ENCODE data around the gene PTBP2.

PTBP2 gene, protein sequence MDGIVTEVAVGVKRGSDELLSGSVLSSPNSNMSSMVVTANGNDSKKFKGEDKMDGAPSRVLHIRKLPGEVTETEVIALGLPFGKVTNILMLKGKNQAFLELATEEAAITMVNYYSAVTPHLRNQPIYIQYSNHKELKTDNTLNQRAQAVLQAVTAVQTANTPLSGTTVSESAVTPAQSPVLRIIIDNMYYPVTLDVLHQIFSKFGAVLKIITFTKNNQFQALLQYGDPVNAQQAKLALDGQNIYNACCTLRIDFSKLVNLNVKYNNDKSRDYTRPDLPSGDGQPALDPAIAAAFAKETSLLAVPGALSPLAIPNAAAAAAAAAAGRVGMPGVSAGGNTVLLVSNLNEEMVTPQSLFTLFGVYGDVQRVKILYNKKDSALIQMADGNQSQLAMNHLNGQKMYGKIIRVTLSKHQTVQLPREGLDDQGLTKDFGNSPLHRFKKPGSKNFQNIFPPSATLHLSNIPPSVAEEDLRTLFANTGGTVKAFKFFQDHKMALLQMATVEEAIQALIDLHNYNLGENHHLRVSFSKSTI

GRCh38 chr1:96721416-96722160 is at the start of gene PTBP2:
TSS of gene PTBP2 (plus strand) at chr1:96721784. CDS start at chr1:96721865, 81 bp downstream.
- H3K4me1 ChIP-seq (ENCODE audit: control insufficient read depth, insufficient read depth, low read length): peaks cover 5% of the 10 kb centered on the region
- H3K9me3 ChIP-seq (ENCODE audit: control insufficient read depth, insufficient read depth, low read length): no peaks in the 10 kb centered on the region
- H3K4me3 ChIP-seq (ENCODE audit: low read depth, low read length): peak within 1 kb of the TSS; percentile 94
- peaks cover 3% of the 10 kb centered on the region for H3K36me3 ChIP-seq (ENCODE audit: control insufficient read depth, insufficient read depth, low read length)
- peak within 1 kb of the TSS; percentile 98 for H3K9ac ChIP-seq (ENCODE audit: low read depth, low read length)
- no peaks in the 10 kb centered on the region for H3K27me3 ChIP-seq (ENCODE audit: control insufficient read depth, insufficient read depth, low read length)

- H3K4me3 ChIP-seq (ENCODE audit: low read depth, low read length): no peak overlapping the region
- no peaks in the 10 kb centered on the region for H3K36me3 ChIP-seq (ENCODE audit: control insufficient read depth, insufficient read depth, low read length)
- no peaks in the 10 kb centered on the region for H3K27me3 ChIP-seq (ENCODE audit: control insufficient read depth, insufficient read depth, low read length)
- H3K4me1 ChIP-seq (ENCODE audit: control insufficient read depth, insufficient read depth, low read length): no peaks in the 10 kb centered on the region
- no peak overlapping the region for H3K9ac ChIP-seq (ENCODE audit: low read depth, low read length)
- H3K9me3 ChIP-seq (ENCODE audit: control insufficient read depth, insufficient read depth, low read length): no peaks in the 10 kb centered on the region
Measured at GRCh38 chr1:96674915-96675314, 46.7 kb upstream of the PTBP2 start.

DNA sequence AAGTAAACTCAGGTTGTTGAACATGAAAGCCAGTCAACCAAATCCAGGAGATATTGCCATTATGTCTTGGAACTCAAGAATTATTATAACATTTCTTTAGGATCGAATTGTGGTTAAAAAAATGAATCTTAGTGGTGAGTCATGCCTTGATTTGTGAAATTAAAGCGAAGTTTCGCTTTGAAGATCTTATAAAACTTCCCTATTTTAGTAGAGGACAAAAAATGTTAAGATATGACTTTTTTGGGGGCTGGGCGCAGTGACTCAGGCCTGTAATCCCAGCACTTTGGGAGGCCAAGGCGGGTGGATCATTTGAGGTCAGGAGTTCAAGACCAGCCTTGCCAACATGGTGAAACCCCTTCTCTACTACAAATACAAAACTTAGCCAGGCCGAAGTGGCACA is 39.5 kb upstream of the PTBP2 start:
- Histone ChIP-seq H3K9ac (ENCODE audit: low read depth, low read length) (no peak overlapping the region), H3K36me3 (ENCODE audit: control insufficient read depth, insufficient read depth, low read length) (no peaks in the 10 kb centered on the region), H3K9me3 (ENCODE audit: control insufficient read depth, insufficient read depth, low read length) (no peaks in the 10 kb centered on the region), H3K4me1 (ENCODE audit: control insufficient read depth, insufficient read depth, low read length) (no peaks in the 10 kb centered on the region), H3K27me3 (ENCODE audit: control insufficient read depth, insufficient read depth, low read length) (no peaks in the 10 kb centered on the region), H3K4me3 (ENCODE audit: low read depth, low read length) (no peak overlapping the region)

DNA sequence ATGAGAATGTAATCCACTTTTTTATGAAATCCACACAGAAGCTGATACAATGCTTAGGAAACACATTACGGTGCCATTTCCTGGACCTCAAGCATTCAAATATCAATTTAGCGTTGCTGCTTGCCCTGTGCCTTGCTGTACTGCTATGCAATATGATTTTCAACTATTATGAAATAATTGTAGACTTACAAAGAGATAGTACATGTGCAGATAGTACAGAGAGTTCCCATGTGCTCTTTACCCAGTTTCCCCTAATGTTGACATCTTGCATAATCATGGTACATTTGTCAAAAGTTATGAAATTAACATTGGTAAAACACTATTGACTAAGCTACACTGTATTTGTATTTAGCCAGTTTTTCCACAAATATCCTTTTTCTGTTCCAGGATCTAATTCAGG is 37.7 kb upstream of the PTBP2 start:
- Histone ChIP-seq H3K4me1 (ENCODE audit: control insufficient read depth, insufficient read depth, low read length) (no peaks in the 10 kb centered on the region), H3K9me3 (ENCODE audit: control insufficient read depth, insufficient read depth, low read length) (no peaks in the 10 kb centered on the region), H3K36me3 (ENCODE audit: control insufficient read depth, insufficient read depth, low read length) (no peaks in the 10 kb centered on the region), H3K27me3 (ENCODE audit: control insufficient read depth, insufficient read depth, low read length) (no peaks in the 10 kb centered on the region), H3K9ac (ENCODE audit: low read depth, low read length) (no peak overlapping the region), H3K4me3 (ENCODE audit: low read depth, low read length) (no peak overlapping the region)

DNA sequence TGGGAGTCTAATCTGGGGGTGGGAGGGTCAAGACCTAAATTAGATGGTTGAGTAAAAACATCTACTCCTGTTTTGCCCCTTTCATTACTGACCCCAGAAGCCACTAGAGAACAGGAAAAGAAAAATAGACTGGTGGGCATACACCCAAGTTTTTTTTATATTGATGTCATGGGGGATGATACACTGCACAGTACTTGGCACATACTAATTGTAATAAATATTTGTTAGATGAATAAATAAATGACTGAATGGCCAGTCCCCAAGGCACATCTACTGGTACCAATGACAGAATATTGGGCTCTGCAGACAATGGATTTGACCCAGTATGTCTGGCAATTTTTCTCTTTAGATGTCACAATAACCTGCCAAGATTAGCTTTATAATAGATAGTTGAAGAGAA is 36.8 kb upstream of the PTBP2 start:
- Histone ChIP-seq H3K9ac (ENCODE audit: low read depth, low read length) (no peak overlapping the region), H3K4me3 (ENCODE audit: low read depth, low read length) (no peak overlapping the region), H3K36me3 (ENCODE audit: control insufficient read depth, insufficient read depth, low read length) (no peaks in the 10 kb centered on the region), H3K27me3 (ENCODE audit: control insufficient read depth, insufficient read depth, low read length) (no peaks in the 10 kb centered on the region), H3K9me3 (ENCODE audit: control insufficient read depth, insufficient read depth, low read length) (no peaks in the 10 kb centered on the region), H3K4me1 (ENCODE audit: control insufficient read depth, insufficient read depth, low read length) (no peaks in the 10 kb centered on the region)

DNA sequence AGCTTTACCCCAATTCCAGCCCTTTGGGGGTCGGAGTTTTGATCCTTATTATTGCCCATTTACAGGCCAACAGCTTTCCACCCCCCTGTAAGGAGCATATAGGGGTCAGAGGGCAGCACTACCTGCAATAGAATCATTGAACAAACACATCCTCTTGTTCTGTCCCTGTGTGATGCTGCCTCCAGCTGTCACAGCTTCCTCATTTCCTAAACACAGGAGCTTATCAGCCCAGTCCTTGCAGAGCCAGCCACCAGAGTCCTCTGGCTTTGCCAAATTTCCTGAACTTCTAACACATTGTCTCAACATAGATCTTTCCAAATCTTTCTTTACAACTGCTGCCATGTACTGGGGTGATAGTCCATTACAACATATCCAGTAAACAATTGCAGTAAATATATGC is 32.8 kb upstream of the PTBP2 start:
- H3K4me1 ChIP-seq (ENCODE audit: control insufficient read depth, insufficient read depth, low read length): no peaks in the 10 kb centered on the region
- H3K27me3 ChIP-seq (ENCODE audit: control insufficient read depth, insufficient read depth, low read length): no peaks in the 10 kb centered on the region
- no peak overlapping the region for H3K9ac ChIP-seq (ENCODE audit: low read depth, low read length)
- H3K36me3 ChIP-seq (ENCODE audit: control insufficient read depth, insufficient read depth, low read length): no peaks in the 10 kb centered on the region
- H3K4me3 ChIP-seq (ENCODE audit: low read depth, low read length): no peak overlapping the region
- H3K9me3 ChIP-seq (ENCODE audit: control insufficient read depth, insufficient read depth, low read length): no peaks in the 10 kb centered on the region

DNA sequence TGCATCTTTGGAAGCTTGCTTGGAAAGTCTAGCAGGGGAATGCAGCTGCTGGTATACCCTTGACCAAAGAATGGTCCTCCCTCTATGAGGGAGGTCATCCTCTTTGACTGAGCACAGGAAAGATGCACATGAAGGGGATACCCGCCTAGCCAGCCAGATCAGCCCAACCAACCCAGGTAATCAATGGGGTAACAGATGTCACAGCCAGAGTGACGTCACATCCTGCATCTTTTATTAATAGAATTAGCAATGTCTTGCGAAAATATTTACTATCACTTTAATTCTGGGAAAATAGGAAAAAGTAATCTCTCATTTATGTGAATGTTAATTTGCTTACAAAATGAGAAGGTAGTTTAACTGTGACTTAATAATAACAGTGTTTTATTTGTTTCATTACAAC is 25.6 kb upstream of the PTBP2 start:
- H3K36me3 ChIP-seq (ENCODE audit: control insufficient read depth, insufficient read depth, low read length): no peaks in the 10 kb centered on the region
- H3K9ac ChIP-seq (ENCODE audit: low read depth, low read length): no peak overlapping the region
- no peaks in the 10 kb centered on the region for H3K27me3 ChIP-seq (ENCODE audit: control insufficient read depth, insufficient read depth, low read length)
- H3K4me3 ChIP-seq (ENCODE audit: low read depth, low read length): no peak overlapping the region
- no peaks in the 10 kb centered on the region for H3K4me1 ChIP-seq (ENCODE audit: control insufficient read depth, insufficient read depth, low read length)
- no peaks in the 10 kb centered on the region for H3K9me3 ChIP-seq (ENCODE audit: control insufficient read depth, insufficient read depth, low read length)

DNA sequence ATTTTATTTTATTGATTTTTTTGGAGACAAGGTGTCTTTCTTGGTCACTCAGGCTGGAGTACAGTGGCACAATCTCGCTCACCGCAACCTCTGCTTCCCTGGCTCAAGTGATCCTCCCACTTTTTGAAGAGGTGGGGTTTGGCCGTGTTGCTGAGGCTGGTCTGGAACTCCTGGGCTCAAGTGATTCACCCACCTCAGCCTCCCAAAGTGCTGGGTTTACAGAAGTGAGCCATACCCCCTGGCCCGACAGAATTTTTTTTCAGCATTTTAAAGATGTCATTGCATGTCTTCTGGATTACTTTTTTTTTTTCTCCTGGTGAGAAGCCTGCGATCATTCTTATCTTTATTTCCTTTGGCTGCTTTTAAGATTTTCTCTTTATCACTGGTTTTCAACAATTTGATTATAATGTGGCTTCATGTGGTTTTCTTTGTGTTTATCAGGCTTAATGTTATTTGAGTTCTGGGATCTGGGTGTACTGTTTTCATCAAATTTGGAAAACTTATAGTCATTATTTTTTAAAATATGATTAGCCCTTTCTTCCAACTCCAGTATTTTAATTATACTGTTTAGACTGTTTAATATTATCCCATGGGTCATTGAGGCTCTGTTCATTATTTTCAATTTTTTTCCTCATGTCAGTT is 23.1 kb upstream of the PTBP2 start:
- no peaks in the 10 kb centered on the region for H3K27me3 ChIP-seq (ENCODE audit: control insufficient read depth, insufficient read depth, low read length)
- H3K9me3 ChIP-seq (ENCODE audit: control insufficient read depth, insufficient read depth, low read length): no peaks in the 10 kb centered on the region
- no peak overlapping the region for H3K4me3 ChIP-seq (ENCODE audit: low read depth, low read length)
- H3K36me3 ChIP-seq (ENCODE audit: control insufficient read depth, insufficient read depth, low read length): no peaks in the 10 kb centered on the region
- no peaks in the 10 kb centered on the region for H3K4me1 ChIP-seq (ENCODE audit: control insufficient read depth, insufficient read depth, low read length)
- H3K9ac ChIP-seq (ENCODE audit: low read depth, low read length): no peak overlapping the region

DNA sequence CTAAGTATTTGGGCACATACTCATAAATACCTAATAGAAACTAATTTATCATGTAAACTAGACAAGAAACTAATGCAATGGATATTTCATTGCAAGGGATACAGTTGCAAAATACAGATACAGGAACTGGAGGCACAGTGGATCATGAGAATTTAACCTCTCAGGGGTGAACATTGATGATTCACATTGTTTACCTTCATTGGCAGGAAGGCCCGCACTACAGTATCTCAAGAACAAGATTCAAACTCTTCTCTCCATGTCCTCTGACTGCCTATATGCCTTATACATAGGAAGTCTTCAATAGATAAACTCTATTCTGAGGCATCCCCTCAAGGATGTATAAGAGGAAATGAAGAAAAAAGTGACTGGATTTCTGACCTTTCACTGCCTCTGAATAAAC is 18.4 kb upstream of the PTBP2 start:
- no peak overlapping the region for H3K9ac ChIP-seq (ENCODE audit: low read depth, low read length)
- no peaks in the 10 kb centered on the region for H3K36me3 ChIP-seq (ENCODE audit: control insufficient read depth, insufficient read depth, low read length)
- no peaks in the 10 kb centered on the region for H3K9me3 ChIP-seq (ENCODE audit: control insufficient read depth, insufficient read depth, low read length)
- H3K4me3 ChIP-seq (ENCODE audit: low read depth, low read length): no peak overlapping the region
- no peaks in the 10 kb centered on the region for H3K4me1 ChIP-seq (ENCODE audit: control insufficient read depth, insufficient read depth, low read length)
- no peaks in the 10 kb centered on the region for H3K27me3 ChIP-seq (ENCODE audit: control insufficient read depth, insufficient read depth, low read length)

DNA sequence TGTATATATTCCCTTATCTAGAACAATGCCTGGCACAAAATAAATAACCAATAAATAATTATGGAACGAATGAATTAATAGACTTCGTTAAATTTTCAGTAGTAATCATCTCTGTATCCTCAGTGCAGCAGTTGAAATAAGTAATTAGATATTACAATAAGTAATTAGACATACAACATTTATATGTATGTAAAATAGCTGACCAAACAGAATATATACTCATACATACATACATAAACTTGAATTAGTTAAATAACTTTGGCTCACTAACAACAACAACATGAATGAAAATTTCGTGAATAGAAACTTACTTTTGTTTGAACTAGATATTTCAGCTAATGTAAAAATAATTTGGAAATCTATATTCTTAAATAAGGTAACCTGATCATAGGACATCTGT is 14.6 kb upstream of the PTBP2 start:
- Histone ChIP-seq H3K36me3 (ENCODE audit: control insufficient read depth, insufficient read depth, low read length) (no peaks in the 10 kb centered on the region), H3K9ac (ENCODE audit: low read depth, low read length) (no peak overlapping the region), H3K4me1 (ENCODE audit: control insufficient read depth, insufficient read depth, low read length) (no peaks in the 10 kb centered on the region), H3K27me3 (ENCODE audit: control insufficient read depth, insufficient read depth, low read length) (no peaks in the 10 kb centered on the region), H3K4me3 (ENCODE audit: low read depth, low read length) (no peak overlapping the region), H3K9me3 (ENCODE audit: control insufficient read depth, insufficient read depth, low read length) (no peaks in the 10 kb centered on the region)

DNA sequence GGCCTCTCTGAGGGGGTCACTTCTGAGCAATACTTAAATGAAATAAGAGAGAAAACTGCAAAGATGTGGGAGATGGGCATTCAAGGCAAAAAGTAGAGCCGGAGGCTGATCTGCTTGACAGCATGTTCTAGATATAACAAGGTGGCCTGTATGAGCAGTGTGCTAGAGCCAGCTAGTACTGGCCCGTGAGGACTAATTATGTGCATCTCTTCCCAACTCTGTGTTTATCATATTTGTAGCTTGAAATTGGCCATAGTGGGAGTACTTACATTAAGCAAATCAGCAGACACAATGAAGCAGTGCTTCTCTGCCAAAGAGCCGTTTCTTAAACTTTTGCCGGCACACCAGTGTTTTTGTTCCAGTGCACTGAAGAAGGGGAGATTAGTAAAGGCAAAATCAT is 13.1 kb upstream of the PTBP2 start:
- H3K9me3 ChIP-seq (ENCODE audit: control insufficient read depth, insufficient read depth, low read length): no peaks in the 10 kb centered on the region
- H3K27me3 ChIP-seq (ENCODE audit: control insufficient read depth, insufficient read depth, low read length): no peaks in the 10 kb centered on the region
- H3K4me3 ChIP-seq (ENCODE audit: low read depth, low read length): no peak overlapping the region
- no peak overlapping the region for H3K9ac ChIP-seq (ENCODE audit: low read depth, low read length)
- H3K36me3 ChIP-seq (ENCODE audit: control insufficient read depth, insufficient read depth, low read length): no peaks in the 10 kb centered on the region
- no peaks in the 10 kb centered on the region for H3K4me1 ChIP-seq (ENCODE audit: control insufficient read depth, insufficient read depth, low read length)

Data from iPS-15b (cell line).